Measurements from ENCODE around the gene AKR1B1. TPM values are rescaled to one million over a fixed set of nuclear protein-coding genes. Genes with fewer than 3 reads are reported as not detected.

AKR1B1 gene
- total RNA-seq, 1 experiment from 2014 or later = 166 TPM

DNA sequence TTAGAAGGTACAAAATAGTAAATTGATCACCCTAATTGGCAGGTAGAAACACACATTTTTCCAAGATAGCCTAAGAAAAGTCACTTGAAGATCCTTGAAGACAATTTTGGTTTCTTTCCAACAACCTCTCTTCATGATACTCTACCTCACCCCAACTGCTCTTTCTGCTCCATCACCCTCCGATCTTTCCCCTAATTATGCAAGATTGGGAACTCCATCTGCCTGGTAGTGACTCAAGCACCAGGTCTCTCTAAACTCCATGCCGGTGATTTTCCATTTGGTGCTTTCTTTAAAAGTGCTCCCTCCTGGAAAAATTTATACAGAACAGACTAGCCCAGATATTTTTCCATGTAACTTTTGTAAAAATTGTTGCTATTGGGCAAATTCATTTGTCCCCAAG, 1.1 kb upstream of the AKR1B1 start:
- H3K79me1 ChIP-seq (ENCODE audit: insufficient read depth, low read depth, low read length, poor library complexity, severe bottlenecking) = peaks cover 4% of the 10 kb centered on the region
- Mint-ChIP-seq H3K9me3 (peaks cover 3 to 6% of the 10 kb centered on the region in 2 experiments; a peak in 3 of 5 replicates), H3K4me1 (peaks cover 15 to 16% of the 10 kb centered on the region in 2 experiments), H3K4me3 (no peak overlapping the region), H3K36me3 (ENCODE audit: insufficient read depth in 1 of 3, low read depth in 3 of 3) (peaks cover 17 to 31% (median 25%) of the 10 kb centered on the region in 3 experiments), H3K27me3 (ENCODE audit: low read depth) (peaks cover 15% of the 10 kb centered on the region), H3K27ac (no peak overlapping the region)
- H3K9ac ChIP-seq (ENCODE audit: extremely low read depth, insufficient read length, low read length) = no peak overlapping the region
- no peak overlapping the region for H3K56ac ChIP-seq (ENCODE audit: insufficient read length, low read depth, low read length)
- no peak for TF ChIP-seq CTCF (conservative IDR thresholded peaks at IDR 0.05)
- H4K91ac ChIP-seq (ENCODE audit: insufficient read length, low read depth, low read length) = no peak overlapping the region
- no peak overlapping the region for H3K27ac ChIP-seq (ENCODE audit: insufficient read length, low read depth, low read length)
- H3K4me2 ChIP-seq (ENCODE audit: insufficient read depth, insufficient read length, low read length) = no peak overlapping the region
- no peak overlapping the region for H3K4ac ChIP-seq (ENCODE audit: low read depth, low read length)
- no CpG with 5 or more reads among the region's 2 CpGs for WGBS (ENCODE audit: extremely low coverage, insufficient read length, low lambda C conversion rate)
- H4K20me1 ChIP-seq (ENCODE audit: control insufficient read depth, insufficient read depth, insufficient read length) = no peaks in the 10 kb centered on the region
- no peak overlapping the region for H3K14ac ChIP-seq (ENCODE audit: insufficient read depth, low read length)
- H3K79me2 ChIP-seq (ENCODE audit: insufficient read depth, low read length) = peaks cover 2% of the 10 kb centered on the region; the same call in 1 of the 2 replicates
- no peak overlapping the region for H3T11ph ChIP-seq (ENCODE audit: low read length)
- peaks cover 4% of the 10 kb centered on the region for H3K23me2 ChIP-seq (ENCODE audit: insufficient read length, low read depth, low read length, poor library complexity, severe bottlenecking)
- H3K4me1 ChIP-seq (ENCODE audit: insufficient read depth, low read length) = no peaks in the 10 kb centered on the region
- no peak overlapping the region for H3K18ac ChIP-seq (ENCODE audit: insufficient read length, low read depth, low read length)
- H3K23ac ChIP-seq (ENCODE audit: insufficient read length, low read depth, low read length) = no peak overlapping the region
- no peaks in the 10 kb centered on the region for H3K9me3 ChIP-seq (ENCODE audit: control insufficient read depth, low read depth, low read length)
- no peak overlapping the region for H4K5ac ChIP-seq (ENCODE audit: insufficient read length, low read depth, low read length)
- H2BK15ac ChIP-seq (ENCODE audit: low read depth, low read length) = no peak overlapping the region
- H4K8ac ChIP-seq (replicated peaks; ENCODE audit: insufficient read length, low read depth, low read length) = no peak overlapping the region
- no peak overlapping the region for H2AFZ ChIP-seq (ENCODE audit: low read length)
- no peak overlapping the region for H2BK5ac ChIP-seq (ENCODE audit: insufficient read length, low read length)
- DNase-seq = no peak
- H2BK12ac ChIP-seq (ENCODE audit: insufficient read length, low read depth, low read length) = no peak overlapping the region
- H2AK5ac ChIP-seq (ENCODE audit: insufficient read length, low read length) = no peak overlapping the region
- H2BK20ac ChIP-seq (ENCODE audit: low read depth, low read length, poor library complexity, severe bottlenecking) = no peak overlapping the region
- no peaks in the 10 kb centered on the region; the same call in 1 of the 2 replicates for H3K27me3 ChIP-seq (ENCODE audit: insufficient read depth, low read length)
- H2BK120ac ChIP-seq (ENCODE audit: low read depth, low read length, poor library complexity, severe bottlenecking) = no peak overlapping the region

Data from H9 (cell line).